ENCODE measurements around the gene CES2. TPM values are rescaled to one million over a fixed set of nuclear protein-coding genes. Genes with fewer than 3 reads are reported as not detected.

CES2 gene
- total RNA-seq, 1 experiment from 2014 or later, result 10.3 TPM

GRCh38 chr16:66918803-66919568 is 16.3 kb upstream of the CES2 start, which contains the start of gene CDH16:
CDH16 (minus strand) TSS chr16:66918885; CDS start chr16:66918065, 820 bp downstream.
- no peak for DNase-seq (ENCODE audit: low read depth)

DNA sequence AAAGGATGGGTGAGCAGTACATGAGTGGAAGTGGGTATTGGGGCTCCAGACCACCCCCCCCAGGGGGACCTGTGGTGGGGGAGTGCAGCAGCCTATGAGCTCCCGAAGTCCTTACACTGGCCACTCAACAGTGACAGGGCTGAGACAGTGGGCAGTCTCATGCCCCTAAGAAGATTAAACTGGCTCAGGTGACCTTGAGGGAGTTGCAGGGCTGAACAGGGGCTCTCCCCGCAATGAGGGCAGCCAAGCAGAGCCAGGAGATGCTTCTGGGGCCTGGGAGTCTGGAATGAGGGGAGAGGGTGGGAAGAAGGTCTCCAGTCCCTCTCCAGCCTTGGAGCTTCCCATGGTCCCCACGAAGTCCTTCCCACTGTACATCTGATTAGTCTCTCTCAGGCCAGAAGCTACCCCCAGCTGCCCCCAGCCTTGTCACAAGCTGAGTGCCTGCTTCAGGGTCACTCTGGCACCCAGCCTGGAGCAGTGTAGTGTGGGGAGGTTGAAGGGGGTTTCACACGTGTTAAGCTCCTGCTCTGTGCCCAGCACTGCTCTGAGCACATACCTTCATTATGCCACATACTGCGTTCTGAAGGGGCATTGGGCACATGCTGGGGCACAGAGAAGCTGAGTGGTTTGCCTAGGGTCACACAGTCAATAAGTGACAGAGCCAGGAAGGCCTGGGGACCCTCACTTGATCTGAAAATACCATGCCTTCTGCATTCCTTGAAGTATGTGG is 15.6 kb upstream of the CES2 start:
- DNase-seq (ENCODE audit: low read depth), result no peak

DNA sequence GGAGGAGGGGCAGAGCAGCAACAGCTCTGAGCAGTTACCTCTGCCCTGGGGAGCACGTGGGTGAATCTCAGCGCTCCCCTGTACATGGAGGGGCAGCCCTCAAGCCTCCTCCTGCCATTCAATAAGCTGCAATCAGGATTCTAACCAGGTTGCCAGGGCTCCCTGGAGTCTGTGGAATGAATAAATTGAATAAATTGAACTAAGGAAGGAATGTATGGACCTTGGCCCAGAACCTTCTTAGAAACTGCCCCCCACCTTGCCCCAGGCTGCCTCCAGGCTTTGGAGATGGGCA is 15.1 kb upstream of the CES2 start:
- no peak for DNase-seq (ENCODE audit: low read depth)

GRCh38 chr16:66920924-66921680 is 14.2 kb upstream of the CES2 start:
- no peak for DNase-seq (ENCODE audit: low read depth)

DNA sequence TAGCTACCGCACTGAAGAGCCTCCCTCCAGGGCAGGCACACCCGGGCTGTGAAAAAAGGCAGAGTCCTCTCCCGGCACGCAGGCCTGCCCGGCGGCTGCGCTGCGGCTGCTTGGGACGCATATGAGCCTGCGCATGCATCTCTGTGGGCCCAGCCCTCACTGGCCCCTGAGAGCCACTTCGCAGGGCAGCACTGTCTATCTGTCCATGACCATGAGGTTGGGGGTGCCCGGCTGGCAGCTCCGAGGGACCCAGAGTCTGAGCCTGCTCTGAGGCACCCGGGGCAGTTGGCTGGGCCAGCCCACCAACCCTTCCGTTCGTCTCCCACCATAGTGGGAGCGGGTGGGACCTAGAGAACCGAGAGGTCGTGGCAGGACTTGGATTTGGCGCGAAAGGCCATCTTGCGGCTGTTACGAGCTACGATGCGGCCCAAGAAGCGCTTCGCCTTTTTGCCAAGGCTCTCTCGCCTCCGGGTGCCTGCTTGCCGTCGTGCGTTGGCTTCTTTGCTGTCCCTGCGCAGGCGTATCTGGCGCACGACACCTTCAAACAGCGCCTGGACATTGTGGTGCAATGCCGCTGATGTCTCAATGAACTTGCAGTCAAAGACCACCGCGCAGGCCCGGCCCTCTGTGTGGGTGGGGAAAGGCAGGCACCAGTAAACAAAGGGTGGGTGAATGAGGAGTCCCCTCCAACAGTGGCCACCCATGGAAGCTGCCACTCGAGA is 13.4 kb upstream of the CES2 start:
- no peak for DNase-seq (ENCODE audit: low read depth)

DNA sequence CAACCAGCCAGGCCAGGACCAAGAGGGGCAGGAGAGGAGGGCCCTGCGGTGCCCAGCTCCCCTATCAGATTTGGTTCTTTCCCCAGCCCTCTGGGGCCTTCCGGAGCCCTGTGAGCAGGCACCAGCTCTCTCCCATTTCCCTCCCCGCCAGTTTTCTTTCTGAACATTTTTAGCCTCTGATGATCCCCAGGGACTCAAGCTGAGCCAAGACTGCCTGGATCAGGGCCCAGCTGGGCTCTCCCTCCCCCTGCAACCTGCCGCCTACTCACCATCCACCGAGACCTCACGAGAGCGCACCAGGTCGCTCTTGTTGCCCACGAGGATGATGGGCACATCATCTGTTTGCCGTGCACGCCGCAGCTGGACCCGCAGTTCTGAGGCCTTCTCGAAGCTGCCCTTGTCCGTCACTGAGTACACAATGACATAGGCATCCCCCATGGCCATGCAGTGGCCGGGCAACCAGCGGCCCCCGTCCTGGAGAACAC is 12.0 kb upstream of the CES2 start:
- DNase-seq (ENCODE audit: low read depth), result peak; percentile 47

DNA sequence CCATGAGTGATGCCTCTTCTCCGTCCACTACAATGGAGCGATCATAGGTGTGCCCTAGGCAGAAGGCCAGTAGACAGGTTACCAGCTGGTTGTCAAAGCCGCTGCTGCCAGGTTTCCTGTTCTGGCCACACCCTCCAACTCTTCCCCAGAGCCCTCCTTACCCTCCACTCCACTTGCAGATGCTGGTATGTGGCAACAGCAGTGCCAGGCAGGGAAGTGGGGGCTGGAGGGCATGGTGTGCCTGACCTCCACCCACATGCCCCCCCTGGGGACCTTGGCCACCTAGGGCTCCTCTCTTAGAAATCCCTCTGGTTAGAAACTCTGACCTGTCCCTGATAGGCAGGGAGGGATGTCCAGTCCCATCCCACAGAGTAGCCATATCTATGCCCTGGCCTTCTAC is 11.4 kb upstream of the CES2 start:
- DNase-seq (ENCODE audit: low read depth), result no peak

GRCh38 chr16:66924527-66925321 is 10.6 kb upstream of the CES2 start:
- DNase-seq (ENCODE audit: low read depth), result peak; percentile 46

- peak; percentile 63 for DNase-seq (ENCODE audit: low read depth)
Observed at GRCh38 chr16:66925322-66925840, 9.9 kb upstream of the CES2 start, which contains the start of gene RRAD. RRAD (minus strand) TSS chr16:66925535; CDS start chr16:66925179, 356 bp downstream.

DNA sequence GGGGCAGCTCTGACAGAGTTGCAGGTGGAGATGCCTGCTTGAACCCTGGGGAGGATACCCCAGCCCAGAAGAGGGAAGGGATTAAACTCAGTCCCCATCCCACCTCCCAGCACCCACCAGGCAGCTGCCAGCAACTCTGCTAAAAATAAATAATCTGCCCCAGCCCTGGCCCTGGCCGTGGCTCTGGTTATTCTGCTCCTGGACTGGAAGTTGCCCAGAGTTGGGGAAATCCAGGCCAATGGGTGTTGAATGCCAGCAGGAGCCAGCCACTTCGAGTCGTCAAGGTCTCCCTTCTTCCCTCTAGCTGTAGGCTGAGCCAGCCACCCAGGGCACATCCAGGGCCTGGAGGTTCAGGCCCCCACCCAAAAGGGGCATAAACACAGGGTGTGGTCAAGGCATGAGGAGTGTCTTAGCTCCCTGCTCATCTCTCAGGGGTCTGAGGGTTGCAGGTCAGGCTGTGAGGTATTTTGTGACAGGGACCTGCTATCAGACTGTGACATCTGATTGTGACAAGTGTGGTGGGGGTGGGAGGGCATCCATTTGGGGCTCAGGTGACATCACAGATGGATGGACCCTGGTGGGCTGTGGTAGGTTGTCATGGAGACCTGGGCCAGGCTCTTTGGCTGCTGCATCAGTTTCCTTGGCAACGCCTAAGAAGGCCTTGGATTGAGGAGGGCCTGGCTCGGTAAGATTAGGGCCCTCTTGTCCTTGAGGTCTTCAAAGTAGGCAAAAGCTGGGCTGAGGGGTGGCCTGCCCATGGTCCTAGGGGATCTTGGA is 9.0 kb upstream of the CES2 start:
- peak; percentile 37 for DNase-seq (ENCODE audit: low read depth)

- DNase-seq (ENCODE audit: low read depth), result peak; percentile 95
Observed at GRCh38 chr16:66926961-66927436, 8.3 kb upstream of the CES2 start.

DNA sequence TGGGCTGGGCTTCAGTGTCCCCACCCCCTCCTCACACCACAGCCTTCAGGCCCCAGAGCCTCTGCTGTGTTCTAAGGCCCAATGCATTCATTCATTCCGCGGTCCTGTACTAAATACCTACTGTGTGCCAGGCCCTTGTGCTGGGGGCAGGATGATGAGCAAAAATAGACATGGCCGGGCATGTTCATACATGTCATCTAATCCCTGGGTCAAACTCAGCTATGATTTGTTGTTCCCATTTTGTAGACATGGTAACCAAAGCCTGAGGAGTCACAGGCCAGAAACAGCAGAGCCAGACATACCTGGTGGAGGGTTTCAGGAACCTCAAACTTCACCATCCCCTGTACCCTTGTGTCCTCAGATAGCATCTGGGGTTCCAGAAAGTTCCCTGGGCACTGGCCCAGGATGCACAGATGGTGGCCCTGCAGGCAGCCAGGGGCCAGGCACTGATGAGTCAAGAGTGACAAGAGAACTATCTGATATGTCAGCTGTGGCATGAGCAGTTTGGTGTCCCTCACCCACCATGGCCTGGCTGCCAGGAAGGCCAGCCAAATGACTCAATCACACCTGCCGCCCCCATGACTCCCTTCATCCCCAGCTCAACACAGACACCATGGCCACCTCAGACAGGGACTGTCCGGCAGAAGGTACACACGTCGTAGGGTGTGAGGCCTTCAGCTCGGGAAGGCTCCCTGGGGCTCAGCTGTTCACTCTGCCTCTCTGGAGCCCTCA is 7.2 kb upstream of the CES2 start:
- DNase-seq (ENCODE audit: low read depth), result peak; percentile 54

DNA sequence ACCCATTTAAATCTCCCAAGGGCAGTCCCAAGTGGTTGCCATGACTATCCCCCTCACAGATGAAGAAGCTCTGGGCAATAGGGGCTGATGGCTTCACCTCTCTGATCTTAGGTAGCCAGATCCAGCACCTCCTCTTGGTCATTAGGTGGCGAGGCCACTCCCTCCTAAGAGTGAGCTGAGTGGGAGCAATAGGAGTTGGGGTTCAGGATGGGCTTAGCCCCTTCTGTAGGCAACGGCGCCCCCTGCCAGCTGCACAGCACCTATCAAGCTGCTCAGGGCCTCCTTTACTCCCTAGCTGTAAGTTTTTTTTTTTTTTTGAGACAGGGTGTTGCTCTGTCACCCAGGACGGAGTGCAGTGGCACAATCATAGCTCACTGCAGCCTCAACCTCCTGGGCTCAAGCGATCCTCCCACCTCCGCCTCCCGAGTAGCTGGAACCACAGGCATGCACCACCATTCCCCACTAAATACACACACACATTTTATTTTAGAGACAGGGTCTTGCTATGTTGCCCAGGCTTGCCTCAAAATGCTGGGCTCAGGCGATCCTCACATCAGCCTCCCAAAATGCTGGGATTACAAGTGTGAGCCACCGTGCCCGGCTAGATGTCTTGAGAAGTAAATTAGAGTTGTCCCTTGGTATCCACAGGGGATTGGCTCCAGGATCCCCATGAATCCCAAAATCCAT is 6.5 kb upstream of the CES2 start:
- DNase-seq (ENCODE audit: low read depth), result peak; percentile 63

DNA sequence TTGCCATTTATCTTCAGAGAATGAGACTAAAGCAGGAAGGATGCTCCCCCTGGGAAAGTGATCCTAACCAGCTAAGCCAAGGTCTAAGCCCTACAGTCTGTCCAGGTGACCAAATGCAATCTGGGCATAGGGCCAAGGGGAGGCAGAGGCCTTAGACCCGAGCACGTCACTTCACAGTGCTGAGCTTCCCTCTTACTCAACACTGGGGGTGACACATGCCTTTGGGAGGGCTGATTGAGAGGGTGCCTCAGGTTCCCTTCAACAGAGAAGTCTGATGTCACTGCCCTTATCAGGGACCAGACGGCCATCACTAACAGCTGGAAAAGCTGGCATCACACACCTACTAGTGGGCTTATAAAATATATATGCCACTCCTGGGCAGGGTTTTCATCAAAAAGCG is 5.1 kb upstream of the CES2 start:
- DNase-seq (ENCODE audit: low read depth), result peak; percentile 72

DNA sequence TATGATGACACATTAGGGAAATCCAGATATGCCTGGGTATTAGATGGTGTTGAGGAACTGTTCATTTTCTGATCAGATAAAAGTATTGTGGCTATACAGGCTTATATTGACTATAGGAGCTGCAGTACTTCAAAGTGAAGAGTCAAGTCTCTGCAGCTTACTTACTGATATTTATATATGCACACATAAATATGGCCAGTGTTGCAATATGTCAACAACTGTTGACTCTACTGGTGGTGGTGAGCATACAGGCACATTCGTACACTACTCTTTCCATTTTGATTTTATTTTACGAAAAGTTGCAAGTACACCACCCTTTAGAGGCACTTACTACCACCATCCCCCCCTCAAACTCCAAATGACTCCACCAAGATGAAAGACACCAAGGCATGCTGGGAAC is 3.7 kb upstream of the CES2 start:
- DNase-seq (ENCODE audit: low read depth), result no peak

- DNase-seq (ENCODE audit: low read depth), result no peak
Observed at GRCh38 chr16:66932076-66932475, 3.2 kb upstream of the CES2 start.

- no peak for DNase-seq (ENCODE audit: low read depth)
Observed at GRCh38 chr16:66933776-66934137, 1.6 kb upstream of the CES2 start.

DNA sequence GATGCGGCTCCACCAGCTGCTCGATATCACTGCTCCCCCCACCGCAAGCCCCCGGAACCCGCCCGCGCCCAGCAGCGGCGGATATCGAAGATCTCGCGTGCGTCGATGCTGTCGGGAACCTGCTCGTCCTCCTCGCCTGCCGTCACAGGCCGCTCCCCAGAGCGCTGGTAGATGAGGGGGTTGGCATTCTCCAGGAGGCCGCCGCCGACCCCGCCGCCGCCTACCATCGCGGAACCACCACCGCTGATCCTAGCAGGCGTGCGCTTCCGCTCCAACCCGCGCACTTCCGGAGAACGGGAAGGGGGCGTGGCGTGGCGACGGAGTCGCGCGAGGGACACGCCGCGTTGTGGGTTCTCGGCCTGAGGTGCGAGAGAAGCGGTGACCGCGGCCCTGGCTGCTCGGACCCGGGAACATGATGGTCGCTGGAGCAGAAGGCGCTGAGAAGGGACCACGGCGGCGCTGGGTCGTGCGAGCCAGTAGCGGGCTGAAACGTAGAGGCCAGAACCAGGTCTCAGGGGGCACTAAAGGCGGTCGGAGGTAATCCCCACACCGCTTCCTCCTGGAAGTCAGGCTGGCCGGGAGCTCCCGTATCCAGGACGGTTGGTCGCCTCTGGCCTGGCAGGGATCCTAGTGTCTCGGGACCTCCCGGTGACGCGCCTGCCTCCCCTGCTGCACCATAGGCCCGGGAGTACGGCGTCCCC is 1.0 kb upstream of the CES2 start, which contains the start of gene CIAO2B:
Gene CIAO2B (minus strand): TSS at position 265 of the 701 bp plus-strand sequence. CDS start 38 bp downstream, at position 227.
- peak; percentile 89 for DNase-seq (ENCODE audit: low read depth)

Data from Daoy (cell line).